ENCODE measurements around the gene PDE3B. TPM values are rescaled to one million over a fixed set of nuclear protein-coding genes. Genes with fewer than 3 reads are reported as not detected.
"Not testable (repeated sequence)": the region's sequence is repeated elsewhere in the genome, so short reads cannot be mapped to it uniquely, and the experiment has no call there.

PDE3B gene
- total RNA-seq, 1 experiment from 2014 or later = 4.8 TPM

DNA sequence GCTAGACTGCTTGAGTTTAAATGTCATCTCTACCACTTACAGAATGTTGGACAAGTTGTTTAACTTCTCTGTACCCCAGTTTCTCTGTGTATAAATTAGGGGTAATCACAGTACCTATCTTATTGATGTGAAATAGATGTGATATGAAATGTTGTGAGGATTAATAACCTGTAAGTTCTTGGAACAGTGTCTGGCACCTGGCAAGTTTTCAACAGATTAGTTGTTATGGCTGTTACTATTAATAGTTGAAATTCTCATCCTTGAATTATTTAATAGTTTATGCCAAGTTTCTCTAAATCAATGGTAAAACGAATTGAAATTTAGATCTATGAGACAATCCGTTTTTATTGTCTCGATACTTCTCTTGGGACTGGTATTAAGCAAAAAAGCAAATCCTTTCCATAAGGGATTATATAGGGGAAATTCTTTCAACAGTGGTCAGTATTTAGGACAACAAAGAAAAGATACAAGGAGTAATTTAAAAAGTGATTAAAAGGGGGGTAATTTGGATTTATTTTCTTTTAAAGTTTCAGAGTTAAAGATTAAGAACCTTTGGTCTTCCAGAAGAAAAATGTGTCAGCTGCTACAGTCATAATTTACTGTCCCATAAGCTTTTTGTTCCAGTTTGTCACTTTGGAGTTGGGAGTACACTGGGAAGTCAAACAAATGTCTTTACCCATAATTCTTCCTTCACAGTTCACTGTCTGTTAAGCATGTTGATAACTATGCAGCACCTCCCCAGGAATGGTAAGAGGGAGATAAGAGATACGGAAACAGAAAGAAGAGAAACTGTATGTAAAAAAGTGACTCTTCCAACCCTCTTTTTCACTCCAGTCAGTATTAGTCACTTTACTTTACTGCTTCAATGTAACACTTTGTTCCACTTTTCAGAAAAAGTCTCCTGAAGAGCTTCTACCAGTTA, 13.2 kb downstream of the PDE3B start:
- BruUV-seq (replicated peaks) = no TSS peak
- no peak for TF ChIP-seq EZH2 (IDR thresholded peaks at IDR 0.05; ENCODE audit: borderline replicate concordance, low read depth, low read length, poor library complexity, severe bottlenecking)
- TF ChIP-seq, protein P1, sequence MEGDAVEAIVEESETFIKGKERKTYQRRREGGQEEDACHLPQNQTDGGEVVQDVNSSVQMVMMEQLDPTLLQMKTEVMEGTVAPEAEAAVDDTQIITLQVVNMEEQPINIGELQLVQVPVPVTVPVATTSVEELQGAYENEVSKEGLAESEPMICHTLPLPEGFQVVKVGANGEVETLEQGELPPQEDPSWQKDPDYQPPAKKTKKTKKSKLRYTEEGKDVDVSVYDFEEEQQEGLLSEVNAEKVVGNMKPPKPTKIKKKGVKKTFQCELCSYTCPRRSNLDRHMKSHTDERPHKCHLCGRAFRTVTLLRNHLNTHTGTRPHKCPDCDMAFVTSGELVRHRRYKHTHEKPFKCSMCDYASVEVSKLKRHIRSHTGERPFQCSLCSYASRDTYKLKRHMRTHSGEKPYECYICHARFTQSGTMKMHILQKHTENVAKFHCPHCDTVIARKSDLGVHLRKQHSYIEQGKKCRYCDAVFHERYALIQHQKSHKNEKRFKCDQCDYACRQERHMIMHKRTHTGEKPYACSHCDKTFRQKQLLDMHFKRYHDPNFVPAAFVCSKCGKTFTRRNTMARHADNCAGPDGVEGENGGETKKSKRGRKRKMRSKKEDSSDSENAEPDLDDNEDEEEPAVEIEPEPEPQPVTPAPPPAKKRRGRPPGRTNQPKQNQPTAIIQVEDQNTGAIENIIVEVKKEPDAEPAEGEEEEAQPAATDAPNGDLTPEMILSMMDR (conservative IDR thresholded peaks at IDR 0.05; ENCODE audit: low read depth, low read length) = no peak
- intact Hi-C loops (cut with micrococcal nuclease; ENCODE audit: unreplicated experiment) = no loop called here

DNA sequence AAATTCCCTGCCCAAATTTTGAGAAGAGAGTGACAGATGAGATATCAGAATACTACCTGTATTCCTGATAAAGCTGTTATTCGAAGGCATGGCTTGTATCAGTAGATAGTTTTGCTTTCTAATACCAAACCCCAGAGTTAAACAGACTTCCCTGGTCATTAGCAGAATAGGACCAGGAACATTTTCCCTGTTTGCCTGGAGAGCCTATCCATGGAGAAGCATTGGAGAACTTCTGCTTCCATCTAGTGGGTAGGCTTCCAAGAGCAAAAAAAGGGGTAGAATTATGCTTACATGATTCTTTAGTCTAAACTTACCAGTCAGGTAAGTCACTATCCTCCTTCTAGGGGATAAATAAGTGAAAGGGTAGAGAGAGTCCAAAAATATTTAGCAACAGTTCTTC, 14.2 kb downstream of the PDE3B start:
- intact Hi-C loops (cut with micrococcal nuclease; ENCODE audit: unreplicated experiment) = no loop called here
- BruUV-seq (replicated peaks) = no TSS peak
- H3K27ac ChIP-seq (ENCODE audit: low read depth, low read length, poor library complexity, severe bottlenecking) = no peak overlapping the region
- POLR2A ChIA-PET (ENCODE audit: low non-redundant PET) = no interaction called here
- H3K4me3 ChIP-seq (ENCODE audit: low read depth, low read length, poor library complexity, severe bottlenecking) = no peak overlapping the region
- H3K36me3 ChIP-seq (ENCODE audit: insufficient read depth, low read length, poor library complexity, severe bottlenecking) = no peaks in the 10 kb centered on the region
- H3K27me3 ChIP-seq (replicated peaks; ENCODE audit: insufficient read depth, low read depth, low read length, poor library complexity) = no peaks in the 10 kb centered on the region
- no peak for TF ChIP-seq EZH2 (IDR thresholded peaks at IDR 0.05; ENCODE audit: borderline replicate concordance, low read depth, low read length, poor library complexity, severe bottlenecking)
- TF ChIP-seq, protein P1 (conservative IDR thresholded peaks at IDR 0.05; ENCODE audit: low read depth, low read length) = no peak
- H3K4me1 ChIP-seq (ENCODE audit: insufficient read depth, low read length, poor library complexity, severe bottlenecking) = no peaks in the 10 kb centered on the region
- no peak for DNase-seq (ENCODE audit: low spot score)
- H3K9me3 ChIP-seq (ENCODE audit: low read depth, low read length, poor library complexity, severe bottlenecking) = no peaks in the 10 kb centered on the region
- CTCF ChIA-PET = no interaction called here

More for the DNA sequence above, 13.2 kb downstream of the PDE3B start:
- ChIA-PET CTCF (no interaction called here), POLR2A (ENCODE audit: low non-redundant PET) (no interaction called here)
- Histone ChIP-seq H3K27me3 (replicated peaks; ENCODE audit: insufficient read depth, low read depth, low read length, poor library complexity) (no peaks in the 10 kb centered on the region), H3K4me3 (ENCODE audit: low read depth, low read length, poor library complexity, severe bottlenecking) (no peak overlapping the region), H3K9me3 (ENCODE audit: low read depth, low read length, poor library complexity, severe bottlenecking) (no peaks in the 10 kb centered on the region), H3K27ac (ENCODE audit: low read depth, low read length, poor library complexity, severe bottlenecking) (no peak overlapping the region), H3K4me1 (ENCODE audit: insufficient read depth, low read length, poor library complexity, severe bottlenecking) (no peaks in the 10 kb centered on the region), H3K36me3 (ENCODE audit: insufficient read depth, low read length, poor library complexity, severe bottlenecking) (no peaks in the 10 kb centered on the region)
- DNase-seq (ENCODE audit: low spot score) = no peak

GRCh38 chr11:14664926-14665325, 21.3 kb downstream of the PDE3B start:
- H3K9me3 ChIP-seq (ENCODE audit: low read depth, low read length, poor library complexity, severe bottlenecking); H3K27me3 ChIP-seq (replicated peaks; ENCODE audit: insufficient read depth, low read depth, low read length, poor library complexity); H3K4me1 ChIP-seq (ENCODE audit: insufficient read depth, low read length, poor library complexity, severe bottlenecking); H3K27ac ChIP-seq (ENCODE audit: low read depth, low read length, poor library complexity, severe bottlenecking); H3K4me3 ChIP-seq (ENCODE audit: low read depth, low read length, poor library complexity, severe bottlenecking); DNase-seq (ENCODE audit: low spot score); intact Hi-C loops (cut with micrococcal nuclease; ENCODE audit: unreplicated experiment); CTCF ChIA-PET; BruUV-seq (replicated peaks); H3K36me3 ChIP-seq (ENCODE audit: insufficient read depth, low read length, poor library complexity, severe bottlenecking); POLR2A ChIA-PET (ENCODE audit: low non-redundant PET): not testable (repeated sequence)

- H3K4me1 ChIP-seq (ENCODE audit: insufficient read depth, low read length, poor library complexity, severe bottlenecking); intact Hi-C loops (cut with micrococcal nuclease; ENCODE audit: unreplicated experiment); POLR2A ChIA-PET (ENCODE audit: low non-redundant PET); DNase-seq (ENCODE audit: low spot score); H3K27ac ChIP-seq (ENCODE audit: low read depth, low read length, poor library complexity, severe bottlenecking); CTCF ChIA-PET; H3K9me3 ChIP-seq (ENCODE audit: low read depth, low read length, poor library complexity, severe bottlenecking); H3K4me3 ChIP-seq (ENCODE audit: low read depth, low read length, poor library complexity, severe bottlenecking); H3K36me3 ChIP-seq (ENCODE audit: insufficient read depth, low read length, poor library complexity, severe bottlenecking); H3K27me3 ChIP-seq (replicated peaks; ENCODE audit: insufficient read depth, low read depth, low read length, poor library complexity); BruUV-seq (replicated peaks): not testable (repeated sequence)
Observed at GRCh38 chr11:14667329-14667728, 23.7 kb downstream of the PDE3B start.
